Measurements from ENCODE around the gene TBR1.

Gene TBR1

GRCh38 chr2:161434118-161434517 lies 18.0 kb downstream of the TBR1 start:
- H3K27me3 ChIP-seq (ENCODE audit: low read depth, low read length): peaks cover 5% of the 10 kb centered on the region

GRCh38 chr2:161436411-161436810 lies 20.3 kb downstream of the TBR1 start:
- Histone ChIP-seq H3K27me3 (ENCODE audit: low read depth, low read length) (no peaks in the 10 kb centered on the region), H3K27ac (ENCODE audit: low read length) (no peak overlapping the region), H3K9me3 (ENCODE audit: control insufficient read depth in 1 of 2, low read length in 2 of 2) (no peaks in the 10 kb centered on the region)

More at GRCh38 chr2:161434118-161434517, 18.0 kb downstream of the TBR1 start:
- H3K9me3 ChIP-seq (ENCODE audit: control insufficient read depth in 1 of 2, low read length in 2 of 2): no peaks in the 10 kb centered on the region
- H3K36me3 ChIP-seq (ENCODE audit: control insufficient read depth in 1 of 2, insufficient read depth in 2 of 2, low read length in 2 of 2): no peaks in the 10 kb centered on the region
- no peaks in the 10 kb centered on the region for H3K4me1 ChIP-seq (ENCODE audit: control insufficient read depth in 1 of 2, insufficient read depth in 2 of 2, low read length in 2 of 2)
- no peak overlapping the region for H3K27ac ChIP-seq (ENCODE audit: low read length)
- H3K4me3 ChIP-seq (ENCODE audit: low read depth in 1 of 2, low read length in 2 of 2): no peak overlapping the region

GRCh38 chr2:161438598-161438997 lies 22.5 kb downstream of the TBR1 start:
- Histone ChIP-seq H3K9me3 (ENCODE audit: control insufficient read depth in 1 of 2, low read length in 2 of 2) (no peaks in the 10 kb centered on the region), H3K36me3 (ENCODE audit: control insufficient read depth in 1 of 2, insufficient read depth in 2 of 2, low read length in 2 of 2) (no peaks in the 10 kb centered on the region), H3K4me3 (ENCODE audit: low read depth in 1 of 2, low read length in 2 of 2) (no peak overlapping the region), H3K27ac (ENCODE audit: low read length) (no peak overlapping the region), H3K4me1 (ENCODE audit: control insufficient read depth in 1 of 2, insufficient read depth in 2 of 2, low read length in 2 of 2) (no peaks in the 10 kb centered on the region), H3K27me3 (ENCODE audit: low read depth, low read length) (no peaks in the 10 kb centered on the region)

More at GRCh38 chr2:161436411-161436810, 20.3 kb downstream of the TBR1 start:
- Histone ChIP-seq H3K4me3 (ENCODE audit: low read depth in 1 of 2, low read length in 2 of 2) (no peak overlapping the region), H3K36me3 (ENCODE audit: control insufficient read depth in 1 of 2, insufficient read depth in 2 of 2, low read length in 2 of 2) (no peaks in the 10 kb centered on the region), H3K4me1 (ENCODE audit: control insufficient read depth in 1 of 2, insufficient read depth in 2 of 2, low read length in 2 of 2) (no peaks in the 10 kb centered on the region)

- Histone ChIP-seq H3K4me3 (ENCODE audit: low read depth in 1 of 2, low read length in 2 of 2) (no peak overlapping the region), H3K27ac (ENCODE audit: low read length) (no peak overlapping the region), H3K9me3 (ENCODE audit: control insufficient read depth in 1 of 2, low read length in 2 of 2) (no peaks in the 10 kb centered on the region), H3K4me1 (ENCODE audit: control insufficient read depth in 1 of 2, insufficient read depth in 2 of 2, low read length in 2 of 2) (no peaks in the 10 kb centered on the region), H3K36me3 (ENCODE audit: control insufficient read depth in 1 of 2, insufficient read depth in 2 of 2, low read length in 2 of 2) (no peaks in the 10 kb centered on the region), H3K27me3 (ENCODE audit: low read depth, low read length) (no peaks in the 10 kb centered on the region)
These were observed 29.0 kb downstream of the TBR1 start for GRCh38 chr2:161445097-161445496.

- H3K9me3 ChIP-seq (ENCODE audit: control insufficient read depth in 1 of 2, low read length in 2 of 2): no peaks in the 10 kb centered on the region
- H3K4me1 ChIP-seq (ENCODE audit: control insufficient read depth in 1 of 2, insufficient read depth in 2 of 2, low read length in 2 of 2): no peaks in the 10 kb centered on the region
- no peaks in the 10 kb centered on the region for H3K36me3 ChIP-seq (ENCODE audit: control insufficient read depth in 1 of 2, insufficient read depth in 2 of 2, low read length in 2 of 2)
- no peak overlapping the region for H3K27ac ChIP-seq (ENCODE audit: low read length)
- no peak overlapping the region for H3K4me3 ChIP-seq (ENCODE audit: low read depth in 1 of 2, low read length in 2 of 2)
- H3K27me3 ChIP-seq (ENCODE audit: low read depth, low read length): no peaks in the 10 kb centered on the region
These were observed 32.3 kb downstream of the TBR1 start for GRCh38 chr2:161448431-161448830.

- H3K27me3 ChIP-seq (ENCODE audit: low read depth, low read length): no peaks in the 10 kb centered on the region
- no peaks in the 10 kb centered on the region for H3K4me1 ChIP-seq (ENCODE audit: control insufficient read depth in 1 of 2, insufficient read depth in 2 of 2, low read length in 2 of 2)
- H3K36me3 ChIP-seq (ENCODE audit: control insufficient read depth in 1 of 2, insufficient read depth in 2 of 2, low read length in 2 of 2): no peaks in the 10 kb centered on the region
- H3K4me3 ChIP-seq (ENCODE audit: low read depth in 1 of 2, low read length in 2 of 2): no peak overlapping the region
- H3K9me3 ChIP-seq (ENCODE audit: control insufficient read depth in 1 of 2, low read length in 2 of 2): no peaks in the 10 kb centered on the region
- H3K27ac ChIP-seq (ENCODE audit: low read length): no peak overlapping the region
These were observed 55.5 kb downstream of the TBR1 start for GRCh38 chr2:161471631-161472030.

GRCh38 chr2:161474920-161475319 lies 58.8 kb downstream of the TBR1 start:
- H3K27ac ChIP-seq (ENCODE audit: low read length): no peak overlapping the region
- H3K9me3 ChIP-seq (ENCODE audit: control insufficient read depth in 1 of 2, low read length in 2 of 2): peaks cover 0 to 3% of the 10 kb centered on the region in 2 donors
- no peaks in the 10 kb centered on the region for H3K4me1 ChIP-seq (ENCODE audit: control insufficient read depth in 1 of 2, insufficient read depth in 2 of 2, low read length in 2 of 2)
- no peaks in the 10 kb centered on the region for H3K27me3 ChIP-seq (ENCODE audit: low read depth, low read length)
- no peak overlapping the region for H3K4me3 ChIP-seq (ENCODE audit: low read depth in 1 of 2, low read length in 2 of 2)
- no peaks in the 10 kb centered on the region for H3K36me3 ChIP-seq (ENCODE audit: control insufficient read depth in 1 of 2, insufficient read depth in 2 of 2, low read length in 2 of 2)
